Measurements from ENCODE around the gene FAM43A.

FAM43A gene

DNA sequence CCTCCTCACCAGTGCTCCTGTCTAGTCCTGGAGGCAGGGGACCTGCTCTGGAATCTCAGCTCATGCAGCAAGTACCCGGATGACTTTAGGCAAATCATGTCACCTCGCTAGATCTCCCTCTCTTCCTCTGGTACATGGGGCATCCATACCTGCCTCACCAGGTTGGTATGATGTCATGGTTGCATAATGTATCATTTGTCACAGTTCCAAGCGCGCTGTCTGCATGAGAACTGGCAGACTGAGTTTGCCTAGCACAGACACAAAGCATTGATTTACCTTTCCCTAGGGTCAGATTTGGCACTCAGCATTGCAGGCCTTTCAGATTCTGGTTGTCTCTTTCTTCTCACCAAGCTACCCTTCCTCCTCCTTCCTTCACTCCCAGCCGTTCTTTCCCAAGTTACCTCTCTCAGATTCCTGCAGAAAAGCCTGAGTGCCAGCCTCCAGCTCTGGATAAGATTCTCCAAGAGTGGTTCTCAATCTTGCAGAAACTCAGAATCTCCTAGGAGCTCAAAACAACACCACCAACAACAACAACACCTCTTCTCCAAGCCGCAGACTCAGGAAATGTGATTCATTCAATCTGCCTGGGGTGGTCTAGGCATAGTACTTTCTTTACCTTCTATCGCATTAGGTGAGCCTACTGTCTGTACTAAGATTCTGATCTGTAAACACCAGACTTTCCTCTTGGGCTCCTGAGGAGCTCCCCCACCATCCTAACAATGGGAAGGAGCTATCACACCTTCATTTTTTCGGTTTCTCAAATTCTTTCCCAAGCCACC is 29.5 kb downstream of the FAM43A start:
- Histone ChIP-seq H3K27me3 (ENCODE audit: insufficient read depth, poor library complexity, severe bottlenecking) (no peaks in the 10 kb centered on the region), H3K27ac (ENCODE audit: poor library complexity, severe bottlenecking) (peak overlapping the region; percentile 7), H3K9me3 (ENCODE audit: severe bottlenecking) (no peaks in the 10 kb centered on the region), H3K36me3 (ENCODE audit: low read depth) (no peaks in the 10 kb centered on the region), H3K4me3 (ENCODE audit: severe bottlenecking) (no peak overlapping the region), H3K4me1 (ENCODE audit: insufficient read depth, poor library complexity, severe bottlenecking) (peaks cover 15% of the 10 kb centered on the region)
- ATAC-seq (ENCODE audit: low read depth) (peak; percentile 78), DNase-seq (ENCODE audit: low spot score) (no peak)
- TF ChIP-seq, protein P1, sequence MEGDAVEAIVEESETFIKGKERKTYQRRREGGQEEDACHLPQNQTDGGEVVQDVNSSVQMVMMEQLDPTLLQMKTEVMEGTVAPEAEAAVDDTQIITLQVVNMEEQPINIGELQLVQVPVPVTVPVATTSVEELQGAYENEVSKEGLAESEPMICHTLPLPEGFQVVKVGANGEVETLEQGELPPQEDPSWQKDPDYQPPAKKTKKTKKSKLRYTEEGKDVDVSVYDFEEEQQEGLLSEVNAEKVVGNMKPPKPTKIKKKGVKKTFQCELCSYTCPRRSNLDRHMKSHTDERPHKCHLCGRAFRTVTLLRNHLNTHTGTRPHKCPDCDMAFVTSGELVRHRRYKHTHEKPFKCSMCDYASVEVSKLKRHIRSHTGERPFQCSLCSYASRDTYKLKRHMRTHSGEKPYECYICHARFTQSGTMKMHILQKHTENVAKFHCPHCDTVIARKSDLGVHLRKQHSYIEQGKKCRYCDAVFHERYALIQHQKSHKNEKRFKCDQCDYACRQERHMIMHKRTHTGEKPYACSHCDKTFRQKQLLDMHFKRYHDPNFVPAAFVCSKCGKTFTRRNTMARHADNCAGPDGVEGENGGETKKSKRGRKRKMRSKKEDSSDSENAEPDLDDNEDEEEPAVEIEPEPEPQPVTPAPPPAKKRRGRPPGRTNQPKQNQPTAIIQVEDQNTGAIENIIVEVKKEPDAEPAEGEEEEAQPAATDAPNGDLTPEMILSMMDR (IDR thresholded peaks at IDR 0.05; ENCODE audit: poor library complexity, severe bottlenecking): no peak

DNA sequence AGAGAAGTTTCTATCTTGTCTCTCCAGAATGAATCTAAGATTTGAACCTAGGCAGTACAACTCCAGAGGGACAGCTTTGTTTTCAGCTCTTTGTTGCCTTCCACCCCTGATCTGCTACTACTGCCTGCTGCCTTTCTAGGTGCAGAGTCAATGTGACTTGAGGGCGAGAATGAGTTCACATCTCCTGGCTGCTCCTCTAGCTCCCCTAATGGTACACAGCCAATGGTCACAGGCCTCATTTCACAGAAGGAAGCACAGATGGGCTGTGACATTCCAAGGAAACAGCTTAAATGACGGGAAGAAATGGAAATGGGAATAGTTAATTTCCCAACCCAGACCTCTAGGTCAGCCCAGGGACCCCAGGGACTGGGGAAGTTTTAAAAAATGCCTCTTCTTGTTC is 32.4 kb downstream of the FAM43A start:
- no peaks in the 10 kb centered on the region for H3K36me3 ChIP-seq (ENCODE audit: low read depth)
- ATAC-seq (ENCODE audit: low read depth): no peak
- no peak overlapping the region for H3K4me3 ChIP-seq (ENCODE audit: severe bottlenecking)
- peaks cover 8% of the 10 kb centered on the region for H3K4me1 ChIP-seq (ENCODE audit: insufficient read depth, poor library complexity, severe bottlenecking)
- no peaks in the 10 kb centered on the region for H3K27me3 ChIP-seq (ENCODE audit: insufficient read depth, poor library complexity, severe bottlenecking)
- DNase-seq (ENCODE audit: low spot score): no peak
- no peak overlapping the region for H3K27ac ChIP-seq (ENCODE audit: poor library complexity, severe bottlenecking)
- TF ChIP-seq, protein P1 (IDR thresholded peaks at IDR 0.05; ENCODE audit: poor library complexity, severe bottlenecking): no peak
- no peaks in the 10 kb centered on the region for H3K9me3 ChIP-seq (ENCODE audit: severe bottlenecking)

DNA sequence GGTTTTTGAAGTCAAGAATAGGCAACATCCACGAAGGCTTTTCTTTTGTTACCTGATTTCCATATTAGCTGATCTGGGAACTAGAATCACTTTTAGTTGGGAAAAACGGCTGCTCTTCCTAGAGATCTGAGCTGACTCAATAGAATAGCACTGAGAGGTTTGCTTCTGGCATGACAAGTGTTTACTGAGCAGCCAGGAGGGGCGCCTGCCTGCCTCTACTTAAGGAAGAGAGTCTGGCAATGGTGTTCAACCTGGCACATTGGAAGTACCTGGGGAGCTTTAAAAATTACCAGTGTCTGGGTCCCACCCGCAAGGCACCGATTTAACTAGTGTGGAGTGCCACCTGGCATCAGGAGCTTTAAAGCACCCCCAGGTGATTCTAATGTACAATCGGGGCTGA is 34.4 kb downstream of the FAM43A start:
- Histone ChIP-seq H3K4me1 (ENCODE audit: insufficient read depth, poor library complexity, severe bottlenecking) (peaks cover 8% of the 10 kb centered on the region), H3K4me3 (ENCODE audit: severe bottlenecking) (no peak overlapping the region), H3K27me3 (ENCODE audit: insufficient read depth, poor library complexity, severe bottlenecking) (no peaks in the 10 kb centered on the region), H3K9me3 (ENCODE audit: severe bottlenecking) (no peaks in the 10 kb centered on the region), H3K27ac (ENCODE audit: poor library complexity, severe bottlenecking) (no peak overlapping the region), H3K36me3 (ENCODE audit: low read depth) (no peaks in the 10 kb centered on the region)
- TF ChIP-seq, protein P1 (IDR thresholded peaks at IDR 0.05; ENCODE audit: poor library complexity, severe bottlenecking): no peak
- ATAC-seq (ENCODE audit: low read depth) (no peak), DNase-seq (ENCODE audit: low spot score) (no peak)

DNA sequence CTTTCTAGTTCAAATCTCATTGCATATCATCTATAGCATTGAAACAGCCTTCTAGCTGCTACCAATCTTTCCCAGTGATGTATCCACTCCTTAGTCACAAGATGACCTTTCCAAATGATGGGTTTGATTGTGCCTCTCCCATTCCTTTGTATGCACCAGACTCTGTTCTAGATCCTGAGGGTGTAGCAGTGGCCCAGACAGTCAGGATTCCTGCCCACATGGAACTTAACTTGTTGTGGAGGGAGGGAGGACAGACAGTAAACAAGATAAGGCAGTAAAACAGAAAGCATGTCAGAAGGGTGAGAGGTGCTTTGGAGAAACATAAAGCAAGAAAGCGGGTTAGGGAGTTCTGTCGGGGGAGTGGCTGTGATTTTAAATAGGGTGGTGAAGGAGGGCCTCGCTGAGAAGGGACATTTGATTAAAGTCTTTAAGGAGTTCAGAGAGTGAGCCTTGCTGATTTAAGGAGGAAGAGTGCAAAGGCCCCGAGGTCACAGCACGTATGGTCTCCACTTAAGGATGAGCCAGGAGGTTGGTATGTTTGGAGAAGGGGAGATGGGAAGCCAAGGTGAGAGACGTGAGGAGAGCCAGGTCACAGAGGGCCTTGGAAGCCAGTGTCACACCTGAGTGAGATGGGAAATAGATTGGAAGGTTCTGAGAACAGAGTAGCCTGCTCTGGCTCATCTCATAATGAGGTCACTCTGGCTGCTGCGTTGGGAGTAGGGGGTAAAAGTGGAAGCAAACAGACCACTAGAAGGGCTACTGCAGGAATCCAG is 38.3 kb downstream of the FAM43A start:
- Histone ChIP-seq H3K9me3 (ENCODE audit: severe bottlenecking) (no peaks in the 10 kb centered on the region), H3K36me3 (ENCODE audit: low read depth) (no peaks in the 10 kb centered on the region), H3K4me1 (ENCODE audit: insufficient read depth, poor library complexity, severe bottlenecking) (no peaks in the 10 kb centered on the region), H3K4me3 (ENCODE audit: severe bottlenecking) (no peak overlapping the region), H3K27ac (ENCODE audit: poor library complexity, severe bottlenecking) (no peak overlapping the region), H3K27me3 (ENCODE audit: insufficient read depth, poor library complexity, severe bottlenecking) (no peaks in the 10 kb centered on the region)
- DNase-seq (ENCODE audit: low spot score) (no peak), ATAC-seq (ENCODE audit: low read depth) (no peak)
- TF ChIP-seq, protein P1 (IDR thresholded peaks at IDR 0.05; ENCODE audit: poor library complexity, severe bottlenecking): no peak

Data from RWPE2 (cell line).